T-helper 17 cell (primary cell): ENCODE data around the gene NIM1K. TPM values are rescaled to one million over a fixed set of nuclear protein-coding genes. Genes with fewer than 3 reads are reported as not detected.
"Not testable (repeated sequence)": the region's sequence is repeated elsewhere in the genome, so short reads cannot be mapped to it uniquely, and the experiment has no call there.

Experiments used
- ATAC-seq: fragments of 150-1000 bp; cut with Tn5 transposase; 2 replicates; pipeline ENCODE4 v1.10.0; 2021; ENCODE audit warnings: mild to moderate bottlenecking, moderate library complexity
- DNase-seq, 3 donors: peaks; one replicate each; pipeline versions ENCODE4 v3.0.0 to v3.0.0-alpha.2; 2020 to 2021
- H3K9me3 ChIP-seq: one replicate; pipeline ENCODE4 v1.7.0; 2013; ENCODE audit warnings: low read length, mild to moderate bottlenecking; ENCODE audit not compliant: control insufficient read depth, poor library complexity, severe bottlenecking
- H3K27ac Mint-ChIP-seq: one replicate; pipeline ENCODE4 v1.8.0; 2022; ENCODE audit warnings: mild to moderate bottlenecking, moderate library complexity, mixed read lengths
- H3K27me3 Mint-ChIP-seq: one replicate; pipeline ENCODE4 v1.8.0; 2022; ENCODE audit warnings: mixed read lengths
- H3K36me3 Mint-ChIP-seq: one replicate; pipeline ENCODE4 v1.8.0; 2022; ENCODE audit warnings: low read depth, mixed read lengths
- H3K4me1 Mint-ChIP-seq: one replicate; pipeline ENCODE4 v1.8.0; 2022; ENCODE audit warnings: mild to moderate bottlenecking, mixed read lengths
- H3K4me3 Mint-ChIP-seq: one replicate; pipeline ENCODE4 v1.8.0; 2022; ENCODE audit warnings: mild to moderate bottlenecking, moderate library complexity, mixed read lengths
- total RNA-seq, 4 donors: library from RNA in 2 of 4; stranded (reverse) in 2 of 4; gene quantifications; one replicate each; pipeline ENCODE4 v1.2.3 and lab custom pipeline; 2022 to 2026

NIM1K gene
- total RNA-seq, 2 donors from 2014 or later = 0.76 to 1.1 TPM

- Mint-ChIP-seq H3K4me3 (no peak overlapping the region), H3K27ac (no peak overlapping the region), H3K4me1 (peaks cover 2% of the 10 kb centered on the region), H3K36me3 (peaks cover 6% of the 10 kb centered on the region), H3K27me3 (peaks cover 52% of the 10 kb centered on the region)
- H3K9me3 ChIP-seq = no peaks in the 10 kb centered on the region
- DNase-seq (no peak), ATAC-seq (no peak)
Observed at GRCh38 chr5:43245724-43246385, 53.8 kb downstream of the NIM1K start.

GRCh38 chr5:43251754-43252153, 59.7 kb downstream of the NIM1K start:
- no peaks in the 10 kb centered on the region for H3K4me1 Mint-ChIP-seq
- H3K4me3 Mint-ChIP-seq = no peak overlapping the region
- ATAC-seq = no peak
- peaks cover 26% of the 10 kb centered on the region for H3K27me3 Mint-ChIP-seq
- no peak for DNase-seq
- H3K27ac Mint-ChIP-seq = no peak overlapping the region
- no peaks in the 10 kb centered on the region for H3K9me3 ChIP-seq
- peaks cover 3% of the 10 kb centered on the region for H3K36me3 Mint-ChIP-seq

DNA sequence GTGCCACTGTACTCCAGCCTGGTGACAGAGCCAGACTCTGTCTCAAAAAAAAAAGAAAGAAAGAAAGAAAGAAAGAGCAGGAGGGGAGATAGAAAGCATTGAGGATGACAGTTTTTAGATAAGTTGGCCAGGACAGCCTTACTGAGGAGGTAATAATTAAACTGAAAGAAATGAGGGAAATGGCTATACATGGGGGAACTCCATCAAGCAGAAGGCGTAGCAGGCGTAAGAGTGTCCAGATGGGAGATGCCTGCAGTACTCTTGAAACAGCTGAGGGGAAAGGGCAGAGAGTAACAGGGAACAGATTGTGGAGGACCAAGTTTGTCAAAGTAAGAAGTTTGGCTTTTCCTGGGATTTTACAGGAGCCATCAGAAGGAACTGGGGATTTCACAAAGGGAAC, 63.7 kb downstream of the NIM1K start:
- no peak for DNase-seq
- no peak for ATAC-seq
- Mint-ChIP-seq H3K4me1 (peaks cover 3% of the 10 kb centered on the region), H3K27ac (no peak overlapping the region), H3K36me3 (no peaks in the 10 kb centered on the region), H3K27me3 (peaks cover 20% of the 10 kb centered on the region), H3K4me3 (no peak overlapping the region)
- H3K9me3 ChIP-seq = no peaks in the 10 kb centered on the region

GRCh38 chr5:43256261-43256966, 64.4 kb downstream of the NIM1K start:
- DNase-seq (no peak), ATAC-seq (no peak)
- peaks cover 20% of the 10 kb centered on the region for H3K27me3 Mint-ChIP-seq
- no peaks in the 10 kb centered on the region for H3K9me3 ChIP-seq
- H3K36me3 Mint-ChIP-seq = no peaks in the 10 kb centered on the region
- H3K4me3 Mint-ChIP-seq = no peak overlapping the region
- peaks cover 3% of the 10 kb centered on the region for H3K4me1 Mint-ChIP-seq
- H3K27ac Mint-ChIP-seq = no peak overlapping the region

- Mint-ChIP-seq H3K4me1 (peaks cover 3% of the 10 kb centered on the region), H3K36me3 (no peaks in the 10 kb centered on the region), H3K4me3 (no peak overlapping the region), H3K27ac (no peak overlapping the region), H3K27me3 (peaks cover 24% of the 10 kb centered on the region)
- no peaks in the 10 kb centered on the region for H3K9me3 ChIP-seq
- no peak for DNase-seq
- no peak for ATAC-seq
Observed at GRCh38 chr5:43258116-43258515, 66.1 kb downstream of the NIM1K start.

- not testable (repeated sequence) for ATAC-seq, H3K27ac Mint-ChIP-seq, H3K4me3 Mint-ChIP-seq, H3K9me3 ChIP-seq, H3K36me3 Mint-ChIP-seq, DNase-seq, H3K4me1 Mint-ChIP-seq
- H3K27me3 Mint-ChIP-seq = peaks cover 11% of the 10 kb centered on the region
Observed at GRCh38 chr5:43262269-43262668, 70.2 kb downstream of the NIM1K start.

GRCh38 chr5:43268188-43268820, 76.3 kb downstream of the NIM1K start:
- no peak for ATAC-seq
- no peaks in the 10 kb centered on the region for H3K9me3 ChIP-seq
- no peak for DNase-seq
- Mint-ChIP-seq H3K36me3 (no peaks in the 10 kb centered on the region), H3K4me3 (no peak overlapping the region), H3K27ac (no peak overlapping the region), H3K27me3 (peaks cover 17% of the 10 kb centered on the region), H3K4me1 (peaks cover 2% of the 10 kb centered on the region)

- Mint-ChIP-seq H3K27me3 (peaks cover 18% of the 10 kb centered on the region), H3K4me3 (no peak overlapping the region), H3K36me3 (peaks cover 2% of the 10 kb centered on the region), H3K27ac (no peak overlapping the region), H3K4me1 (peaks cover 2% of the 10 kb centered on the region)
- ATAC-seq = no peak
- DNase-seq = no peak
- no peaks in the 10 kb centered on the region for H3K9me3 ChIP-seq
Observed at GRCh38 chr5:43270645-43271044, 78.6 kb downstream of the NIM1K start.

DNA sequence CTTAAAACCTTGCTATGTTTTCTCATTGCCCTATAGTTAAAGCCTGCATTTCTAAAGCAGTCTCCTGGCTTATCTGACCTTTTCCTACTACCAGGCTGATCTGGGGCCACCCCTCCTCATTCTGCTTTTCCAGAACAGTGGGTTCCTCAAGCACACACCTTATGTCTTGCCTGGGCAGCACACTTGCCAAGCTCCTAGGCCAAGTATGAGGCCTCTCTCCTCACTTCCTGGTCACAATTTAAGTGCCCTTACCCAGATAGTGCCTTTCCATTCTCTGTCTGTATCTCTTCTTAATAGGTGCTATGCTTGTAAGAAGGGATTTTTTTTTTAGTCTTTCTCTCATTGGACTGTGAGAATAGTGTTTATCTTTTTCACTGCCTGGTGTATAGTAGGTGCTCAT, 81.5 kb downstream of the NIM1K start:
- peaks cover 2% of the 10 kb centered on the region for H3K36me3 Mint-ChIP-seq
- no peaks in the 10 kb centered on the region for H3K9me3 ChIP-seq
- H3K27me3 Mint-ChIP-seq = peaks cover 18% of the 10 kb centered on the region
- H3K4me3 Mint-ChIP-seq = no peak overlapping the region
- H3K4me1 Mint-ChIP-seq = no peaks in the 10 kb centered on the region
- DNase-seq = no peak
- no peak for ATAC-seq
- H3K27ac Mint-ChIP-seq = no peak overlapping the region

- Mint-ChIP-seq H3K36me3 (peaks cover 2% of the 10 kb centered on the region), H3K4me1 (no peaks in the 10 kb centered on the region), H3K27ac (no peak overlapping the region), H3K27me3 (peaks cover 18% of the 10 kb centered on the region), H3K4me3 (no peak overlapping the region)
- no peaks in the 10 kb centered on the region for H3K9me3 ChIP-seq
- ATAC-seq (no peak), DNase-seq (no peak)
Observed at GRCh38 chr5:43274435-43275114, 82.5 kb downstream of the NIM1K start.

GRCh38 chr5:43275391-43275790, 83.4 kb downstream of the NIM1K start:
- Mint-ChIP-seq H3K27me3 (peaks cover 23% of the 10 kb centered on the region), H3K27ac (no peak overlapping the region), H3K4me3 (no peak overlapping the region), H3K4me1 (no peaks in the 10 kb centered on the region), H3K36me3 (peaks cover 2% of the 10 kb centered on the region)
- no peak for DNase-seq
- H3K9me3 ChIP-seq = no peaks in the 10 kb centered on the region
- ATAC-seq = no peak

- no peak overlapping the region for H3K4me3 Mint-ChIP-seq
- H3K27me3 Mint-ChIP-seq = peaks cover 5% of the 10 kb centered on the region
- DNase-seq = no peak
- H3K27ac Mint-ChIP-seq = no peak overlapping the region
- H3K4me1 Mint-ChIP-seq = no peaks in the 10 kb centered on the region
- no peaks in the 10 kb centered on the region for H3K9me3 ChIP-seq
- ATAC-seq = no peak
- no peaks in the 10 kb centered on the region for H3K36me3 Mint-ChIP-seq
Observed at GRCh38 chr5:43279548-43280274, 87.7 kb downstream of the NIM1K start.
